Muscle layer of duodenum (tissue), 2 donors: Measurements from ENCODE around the gene POLD2.

Experiments used
- H3K27ac ChIP-seq: one replicate; pipeline ENCODE4 v1.7.0; 2013; ENCODE audit warnings: mild to moderate bottlenecking, low read length
- H3K27me3 ChIP-seq: one replicate; pipeline ENCODE4 v1.7.0; 2013; ENCODE audit warnings: low read depth, mild to moderate bottlenecking, control low read depth, low read length
- H3K36me3 ChIP-seq, 2 donors: one replicate each; pipeline ENCODE4 v1.7.0; 2013; ENCODE audit warnings: low read length in 2 of 2, control low read depth in 1 of 2, mild to moderate bottlenecking in 1 of 2; ENCODE audit not compliant: insufficient read depth in 2 of 2, control insufficient read depth in 1 of 2
- H3K4me1 ChIP-seq, 2 donors: one replicate each; pipeline ENCODE4 v1.7.0; 2013; ENCODE audit warnings: low read length in 2 of 2, mild to moderate bottlenecking in 2 of 2, control low read depth in 1 of 2, moderate library complexity in 1 of 2; ENCODE audit not compliant: insufficient read depth in 2 of 2, control insufficient read depth in 1 of 2
- H3K4me3 ChIP-seq, 2 donors: one replicate each; pipeline ENCODE4 v1.7.0; 2013; ENCODE audit warnings: low read length in 2 of 2, low read depth in 1 of 2, mild to moderate bottlenecking in 1 of 2
- H3K9me3 ChIP-seq, 2 donors: one replicate each; pipeline ENCODE4 v1.7.0; 2013; ENCODE audit warnings: low read length in 2 of 2, control low read depth in 1 of 2, mild to moderate bottlenecking in 1 of 2; ENCODE audit not compliant: control insufficient read depth in 1 of 2
- donor health status: healthy.

Gene POLD2

GRCh38 chr7:44158873-44159631 lies 35.7 kb upstream of the POLD2 start:
- Histone ChIP-seq H3K27me3 (no peaks in the 10 kb centered on the region), H3K4me3 (no peak overlapping the region), H3K27ac (no peak overlapping the region), H3K9me3 (no peaks in the 10 kb centered on the region), H3K4me1 (no peaks in the 10 kb centered on the region), H3K36me3 (no peaks in the 10 kb centered on the region)

GRCh38 chr7:44158096-44158872 lies 34.9 kb upstream of the POLD2 start:
- Histone ChIP-seq H3K4me1 (no peaks in the 10 kb centered on the region), H3K4me3 (no peak overlapping the region), H3K9me3 (no peaks in the 10 kb centered on the region), H3K36me3 (no peaks in the 10 kb centered on the region), H3K27me3 (no peaks in the 10 kb centered on the region), H3K27ac (no peak overlapping the region)

DNA sequence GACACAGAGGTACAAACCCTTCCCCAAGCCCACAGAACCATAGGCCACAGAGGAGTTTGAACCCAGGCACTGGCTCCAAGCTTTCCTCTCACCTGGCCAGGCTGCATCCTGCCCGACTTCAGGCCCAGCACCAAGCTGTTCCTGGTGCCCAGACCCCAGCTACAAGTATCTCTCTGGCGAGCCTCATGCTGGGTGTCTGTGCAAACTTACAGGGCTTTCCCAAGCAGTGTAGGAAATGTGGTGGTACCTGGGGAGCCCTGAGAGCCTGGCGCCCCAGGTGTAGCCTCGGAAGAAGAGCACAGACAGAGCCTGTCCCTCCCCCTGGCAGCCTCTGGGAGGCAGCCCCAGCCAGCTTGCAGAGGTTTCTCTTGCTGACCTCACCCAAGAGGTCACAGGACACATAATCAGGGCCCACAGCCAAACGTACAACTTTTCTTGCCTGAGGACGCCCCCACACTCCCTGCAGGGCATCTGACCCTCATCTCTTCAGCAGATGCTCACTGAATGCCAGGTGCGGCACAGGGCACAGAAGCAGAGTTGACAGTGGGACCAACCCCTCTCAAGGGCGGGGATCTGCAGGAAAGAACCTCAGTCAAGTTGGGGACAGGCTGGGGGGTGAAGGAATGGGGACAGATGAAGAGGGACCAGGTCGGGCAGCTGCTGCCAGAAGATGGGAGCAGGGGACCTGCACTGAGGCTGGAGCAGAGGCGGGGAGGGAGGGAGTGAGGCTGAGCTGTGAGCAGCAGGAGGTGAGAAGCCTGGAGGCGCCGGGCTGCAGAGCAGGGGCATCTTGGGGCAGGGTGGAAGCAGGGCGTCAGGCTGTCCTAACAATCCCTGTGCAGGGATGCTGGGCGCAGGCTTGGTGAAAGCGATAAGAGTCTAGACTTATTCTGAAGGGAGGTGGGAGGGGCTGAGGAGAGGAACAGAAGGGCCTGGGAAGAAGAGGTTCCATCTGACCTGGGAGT lies 34.0 kb upstream of the POLD2 start:
- no peaks in the 10 kb centered on the region for H3K9me3 ChIP-seq
- H3K27ac ChIP-seq: no peak overlapping the region
- no peaks in the 10 kb centered on the region for H3K36me3 ChIP-seq
- no peak overlapping the region for H3K4me3 ChIP-seq
- H3K27me3 ChIP-seq: no peaks in the 10 kb centered on the region
- no peaks in the 10 kb centered on the region for H3K4me1 ChIP-seq

DNA sequence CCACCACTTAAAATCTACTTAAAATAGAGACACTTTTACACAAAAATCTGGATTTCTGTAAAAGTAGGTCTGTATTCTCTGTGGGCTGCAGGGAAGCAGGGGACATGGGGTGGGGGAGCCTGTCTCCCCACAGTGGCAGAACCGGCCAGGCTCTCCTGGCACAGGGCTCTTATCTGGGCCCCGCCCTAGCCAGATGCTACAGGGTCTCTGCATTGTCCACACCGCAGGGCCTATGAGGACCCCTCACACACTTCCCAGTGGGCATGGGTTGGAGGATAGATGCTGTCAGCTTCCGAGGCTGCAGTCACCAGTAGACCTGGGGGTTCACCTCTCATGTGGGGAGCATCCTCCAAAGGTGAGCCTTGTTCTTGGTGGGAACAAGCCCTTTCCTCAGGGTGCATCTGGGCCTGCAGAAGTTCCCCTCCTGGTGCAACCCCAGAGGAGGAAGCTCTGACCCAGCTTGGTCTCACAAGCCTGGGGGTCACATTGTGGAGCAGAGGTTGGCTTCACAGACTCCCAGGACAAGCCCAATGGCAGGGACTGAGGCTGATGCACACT lies 33.2 kb upstream of the POLD2 start:
- Histone ChIP-seq H3K4me3 (no peak overlapping the region), H3K36me3 (no peaks in the 10 kb centered on the region), H3K9me3 (no peaks in the 10 kb centered on the region), H3K27me3 (no peaks in the 10 kb centered on the region), H3K4me1 (no peaks in the 10 kb centered on the region), H3K27ac (no peak overlapping the region)

DNA sequence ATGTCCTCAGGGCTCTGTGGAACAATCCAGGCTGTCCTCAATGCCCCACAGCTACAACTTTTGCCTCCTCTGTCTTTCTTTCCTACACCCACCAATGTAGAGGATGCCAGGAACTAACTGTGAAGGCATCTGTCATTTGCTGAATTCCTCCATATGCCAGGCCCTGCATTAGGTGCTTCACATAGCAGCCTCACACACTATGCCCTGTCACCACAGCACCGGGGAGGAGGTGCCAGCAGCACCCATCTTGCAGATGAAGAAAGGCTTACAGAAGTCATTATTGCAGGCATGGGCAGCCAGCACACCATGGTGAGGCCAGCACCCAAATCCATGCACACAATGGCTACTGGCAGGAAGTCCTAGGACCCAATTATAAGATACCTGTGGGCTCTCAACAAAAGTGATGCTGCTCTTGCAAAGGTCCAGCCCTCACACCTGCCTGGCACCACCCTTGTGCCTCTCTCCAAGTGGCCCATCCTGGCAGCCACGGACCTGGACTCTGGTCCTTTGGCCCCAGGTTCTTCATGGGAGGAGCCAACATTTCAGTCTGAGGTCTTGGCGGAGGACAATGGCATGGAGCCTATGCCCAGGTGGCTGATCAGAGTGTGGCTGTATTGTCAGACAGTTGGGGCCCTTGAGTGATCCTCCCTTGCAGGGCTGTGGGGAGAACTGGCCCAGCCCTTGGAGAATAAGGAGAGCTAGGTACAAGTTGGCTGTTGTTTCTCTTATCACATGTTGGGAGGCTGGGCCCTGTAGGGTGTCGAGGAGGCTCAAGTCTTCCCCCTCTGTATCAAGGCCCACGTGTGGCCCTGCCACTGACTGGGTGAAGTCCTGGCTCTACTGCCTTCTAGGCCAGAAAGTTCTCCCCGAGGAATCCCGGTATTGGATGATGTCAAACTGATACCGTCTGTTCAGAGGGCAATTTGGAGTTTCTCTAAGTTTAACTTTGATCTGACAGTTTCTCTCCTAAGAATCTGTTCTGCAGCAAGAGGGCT lies 32.1 kb upstream of the POLD2 start:
- Histone ChIP-seq H3K27ac (no peak overlapping the region), H3K4me1 (no peaks in the 10 kb centered on the region), H3K9me3 (no peaks in the 10 kb centered on the region)

GRCh38 chr7:44154703-44155102 lies 31.4 kb upstream of the POLD2 start:
- no peaks in the 10 kb centered on the region for H3K27me3 ChIP-seq
- H3K4me1 ChIP-seq: no peaks in the 10 kb centered on the region
- no peaks in the 10 kb centered on the region for H3K9me3 ChIP-seq
- no peaks in the 10 kb centered on the region for H3K36me3 ChIP-seq
- H3K27ac ChIP-seq: no peak overlapping the region
- H3K4me3 ChIP-seq: no peak overlapping the region

More for the DNA sequence above, 32.1 kb upstream of the POLD2 start:
- H3K27me3 ChIP-seq: no peaks in the 10 kb centered on the region
- no peak overlapping the region for H3K4me3 ChIP-seq
- no peaks in the 10 kb centered on the region for H3K36me3 ChIP-seq

DNA sequence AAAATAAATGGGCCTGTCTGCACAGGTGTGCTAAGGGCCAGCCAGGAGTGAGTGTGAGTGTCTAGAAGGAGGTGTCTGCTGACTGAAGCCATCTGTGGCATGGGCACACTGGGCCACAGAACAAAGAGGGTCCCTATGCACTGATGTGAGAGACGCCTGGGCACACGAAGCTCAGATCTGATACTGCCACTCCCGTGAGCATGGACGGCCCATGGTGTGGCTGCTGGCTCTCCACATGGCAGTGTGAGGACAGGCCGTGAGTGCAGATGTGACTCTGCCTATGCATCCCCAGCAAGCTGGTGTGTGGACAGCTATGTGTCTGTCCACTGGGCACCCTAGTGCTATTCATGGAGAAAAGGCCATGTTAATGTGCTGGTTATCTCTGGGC lies 30.6 kb upstream of the POLD2 start:
- no peaks in the 10 kb centered on the region for H3K9me3 ChIP-seq
- no peak overlapping the region for H3K27ac ChIP-seq
- H3K4me3 ChIP-seq: no peak overlapping the region
- no peaks in the 10 kb centered on the region for H3K27me3 ChIP-seq
- no peaks in the 10 kb centered on the region for H3K4me1 ChIP-seq
- no peaks in the 10 kb centered on the region for H3K36me3 ChIP-seq

DNA sequence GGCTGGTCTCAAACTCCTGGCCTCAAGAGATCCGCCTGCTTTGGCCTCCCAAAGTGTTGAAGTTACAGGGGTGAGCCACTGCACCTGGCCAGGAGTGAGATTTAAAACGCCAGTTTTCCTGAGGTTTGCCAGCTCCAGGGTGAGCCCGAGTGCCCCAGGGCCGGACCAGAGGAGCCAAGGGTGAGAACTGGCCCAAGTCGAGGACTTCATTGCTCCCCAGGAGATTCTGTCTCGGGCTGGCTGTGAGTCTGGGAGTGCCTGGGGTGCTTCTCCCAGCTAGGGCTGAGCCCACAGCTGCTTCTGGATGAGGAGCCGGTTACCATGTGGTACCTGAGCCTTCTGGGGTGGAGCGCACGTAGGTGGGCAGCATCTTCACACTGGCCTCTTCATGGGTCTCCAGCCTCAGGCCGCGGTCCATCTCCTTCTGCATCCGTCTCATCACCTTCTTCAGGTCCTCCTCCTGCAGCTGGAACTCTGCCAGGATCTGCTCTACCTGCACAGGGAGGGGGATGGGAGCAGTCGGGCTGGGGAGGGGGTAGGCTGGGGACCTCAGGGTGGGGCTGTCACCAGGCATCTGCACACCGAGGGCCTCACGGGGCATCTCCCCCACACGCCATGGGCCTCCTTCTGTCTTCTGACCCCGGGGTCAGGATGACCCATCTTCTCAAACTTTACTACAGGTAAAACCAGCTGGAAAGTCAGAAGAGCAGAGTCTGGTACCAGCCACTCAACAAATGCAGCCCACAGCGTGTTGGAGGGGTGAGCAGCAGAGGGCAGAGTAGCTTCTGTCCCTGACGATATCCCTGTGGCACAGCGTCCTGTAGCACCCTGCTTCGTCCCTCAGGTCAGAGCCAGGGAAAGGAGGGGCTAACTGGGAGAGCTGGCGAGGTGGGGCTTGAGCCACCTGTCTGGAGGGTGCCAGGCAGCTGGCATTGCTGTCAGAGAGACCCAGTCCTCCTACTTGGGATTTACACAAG lies 29.9 kb upstream of the POLD2 start:
- no peak overlapping the region for H3K27ac ChIP-seq
- no peaks in the 10 kb centered on the region for H3K27me3 ChIP-seq
- no peaks in the 10 kb centered on the region for H3K36me3 ChIP-seq
- no peaks in the 10 kb centered on the region for H3K4me1 ChIP-seq
- no peaks in the 10 kb centered on the region for H3K9me3 ChIP-seq
- H3K4me3 ChIP-seq: no peak overlapping the region

DNA sequence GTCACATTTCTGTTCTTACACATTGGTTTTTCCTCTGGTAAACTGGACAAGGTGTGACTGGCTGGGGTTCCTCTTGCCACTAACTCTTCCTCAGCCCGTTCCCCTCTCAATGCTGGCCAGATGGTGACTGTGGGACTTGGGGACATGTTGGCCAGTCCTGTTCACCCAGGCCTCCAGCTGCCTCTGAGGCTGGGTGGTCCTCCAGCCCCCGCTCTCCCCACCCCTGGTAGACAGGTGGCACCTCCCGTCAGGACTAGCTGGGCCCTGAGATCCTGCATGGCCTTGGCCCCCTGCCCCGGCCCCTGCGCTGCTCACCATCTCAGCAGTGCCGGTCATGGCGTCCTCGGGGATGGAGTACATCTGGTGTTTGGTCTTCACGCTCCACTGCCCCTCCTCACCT lies 28.6 kb upstream of the POLD2 start:
- Histone ChIP-seq H3K4me3 (no peak overlapping the region), H3K27ac (no peak overlapping the region), H3K4me1 (peaks cover 0 to under 1% of the 10 kb centered on the region in 2 donors), H3K27me3 (no peaks in the 10 kb centered on the region), H3K36me3 (no peaks in the 10 kb centered on the region), H3K9me3 (no peaks in the 10 kb centered on the region)
